Activated gamma-delta T cell treated with Interleukin-2 at 50 U/mL for 16 hours (primary cell): ENCODE measurements around the gene CCDC63.
"Not testable (repeated sequence)": the region's sequence is repeated elsewhere in the genome, so short reads cannot be mapped to it uniquely, and the experiment has no call there.

ENCODE experiments used
- DNase-seq: peaks from one replicate; pipeline ENCODE4 v3.0.0-alpha.2; 2020

The CCDC63 gene

GRCh38 chr12:110927546-110927945 lies 80.8 kb downstream of the CCDC63 start:
- DNase-seq: no peak

- no peak for DNase-seq
Observed at GRCh38 chr12:110928700-110929099, 81.9 kb downstream of the CCDC63 start.

GRCh38 chr12:110929818-110930217 lies 83.0 kb downstream of the CCDC63 start:
- no peak for DNase-seq

GRCh38 chr12:110930348-110931314 lies 83.8 kb downstream of the CCDC63 start:
- DNase-seq: no peak

- no peak for DNase-seq
Observed at GRCh38 chr12:110931315-110931728, 84.5 kb downstream of the CCDC63 start.

GRCh38 chr12:110932046-110932445 lies 85.3 kb downstream of the CCDC63 start:
- no peak for DNase-seq

- DNase-seq: no peak
Observed at GRCh38 chr12:110933326-110933974, 86.7 kb downstream of the CCDC63 start.

GRCh38 chr12:110934093-110934852 lies 87.5 kb downstream of the CCDC63 start:
- DNase-seq: no peak

- no peak for DNase-seq
Observed at GRCh38 chr12:110935588-110935987, 88.8 kb downstream of the CCDC63 start.

- DNase-seq: no peak
Observed at GRCh38 chr12:110936367-110937103, 89.7 kb downstream of the CCDC63 start.

- peak; percentile 43 for DNase-seq
Observed at GRCh38 chr12:110937104-110937641, 90.4 kb downstream of the CCDC63 start.

GRCh38 chr12:110940296-110940695 lies 93.5 kb downstream of the CCDC63 start:
- no peak for DNase-seq

- no peak for DNase-seq
Observed at GRCh38 chr12:110940933-110941332, 94.1 kb downstream of the CCDC63 start.

- no peak for DNase-seq
Observed at GRCh38 chr12:110941391-110941790, 94.6 kb downstream of the CCDC63 start.

- no peak for DNase-seq
Observed at GRCh38 chr12:110943373-110943772, 96.6 kb downstream of the CCDC63 start.

- DNase-seq: no peak
Observed at GRCh38 chr12:110948041-110948440, 101.3 kb downstream of the CCDC63 start.

GRCh38 chr12:110950466-110950865 lies 103.7 kb downstream of the CCDC63 start:
- DNase-seq: not testable (repeated sequence)

- not testable (repeated sequence) for DNase-seq
Observed at GRCh38 chr12:110950867-110951266, 104.1 kb downstream of the CCDC63 start.
